AG04450 (cell line): ENCODE results near the gene TLCD3A. TPM values are rescaled to one million over a fixed set of nuclear protein-coding genes. Genes with fewer than 3 reads are reported as not detected.
"Not testable (repeated sequence)": the region's sequence is repeated elsewhere in the genome, so short reads cannot be mapped to it uniquely, and the experiment has no call there.

ENCODE experiments used
- CTCF ChIA-PET: fragments of 300-600, 350-600 bp; formaldehyde crosslinking; extraction: SDS; loops from one replicate; lab custom pipeline; 2022; ENCODE audit warnings: antibody characterized with exemption, inconsistent platforms; lab: Charles Lee
- POLR2A ChIA-PET: fragments of 350-600 bp; formaldehyde crosslinking; extraction: SDS; loops from one replicate; lab custom pipeline; 2021; ENCODE audit warnings: antibody characterized with exemption, inconsistent platforms; lab: Yijun Ruan, JAX
- DNase-seq: peaks from one replicate; pipeline ENCODE4 v3.0.0-alpha.2; 2011; ENCODE audit warnings: low read depth, low spot score
- H3K27ac ChIP-seq: one replicate; pipeline ENCODE4 v1.5.1; 2012; ENCODE audit warnings: low read depth, low read length, control low read depth
- H3K27me3 ChIP-seq: one replicate; pipeline ENCODE4 v1.6.0; 2012; ENCODE audit warnings: low read length; ENCODE audit not compliant: control insufficient read depth, insufficient read depth
- H3K4me3 ChIP-seq: 2 replicates; pipeline ENCODE4 v1.5.1; 2011; ENCODE audit warnings: mild to moderate bottlenecking, low read depth, low read length, control low read depth
- H3K9me3 ChIP-seq: 2 replicates; pipeline ENCODE4 v1.5.1; 2012; ENCODE audit warnings: low read length; ENCODE audit not compliant: control insufficient read depth, insufficient read depth
- CTCF ChIP-seq: IDR thresholded peaks from 2 replicates; pipeline ENCODE4 v1.5.1; 2011; ENCODE audit warnings: low read depth, low read length, control low read depth, inconsistent platforms
- polyA plus RNA-seq: library from polyadenylated mRNA; depleted of rRNA; stranded (reverse); fragments of >200 nt; gene quantifications from 2 replicates; pipeline ENCODE4 v1.2.3, GENCODE V29; 2011

The TLCD3A gene
- polyA plus RNA-seq, 1 experiment: 23.9 TPM

- ChIA-PET CTCF (interaction anchor here (0.7 to 1.2 kb wide), 2 partner anchors 230 to 305 kb away, joined by 3 read pairs; no protein-coding TSS in a partner anchor), POLR2A (interaction anchor here (0.6 kb wide), 1 partner anchor 116 kb away, joined by 3 read pairs; no protein-coding TSS in a partner anchor)
- DNase-seq: no peak
- H3K4me3 ChIP-seq: peak overlapping the region; percentile 71
- peaks cover 10% of the 10 kb centered on the region for H3K9me3 ChIP-seq
- peak overlapping the region; percentile 11 for H3K27ac ChIP-seq
- no peaks in the 10 kb centered on the region for H3K27me3 ChIP-seq
- no peak for TF ChIP-seq CTCF
These were observed 19.0 kb downstream of the TLCD3A start for GRCh38 chr17:751269-752001.

- peak within 1 kb of the TSS; percentile 39 for H3K27ac ChIP-seq
- DNase-seq: peak; percentile 65
- TF ChIP-seq CTCF: peak; percentile 91
- CTCF ChIA-PET: interaction anchor here (0.6 to 1.4 kb wide), 10 partner anchors 12 to 277 kb away, joined by 3 to 6 read pairs (median 4); partner anchors contain the start of genes GLOD4, MRM3 and NXN
- POLR2A ChIA-PET: interaction anchor here (0.6 to 1.1 kb wide), 4 partner anchors 30 to 340 kb away, joined by 3 to 4 read pairs (median 4); partner anchors contain the start of genes GLOD4, MRM3 and TIMM22
- H3K4me3 ChIP-seq: peak within 1 kb of the TSS; percentile 71
- peaks cover 9% of the 10 kb centered on the region for H3K9me3 ChIP-seq
- H3K27me3 ChIP-seq: no peaks in the 10 kb centered on the region
These were observed 19.7 kb downstream of the TLCD3A start, which contains the start of gene GEMIN4 for GRCh38 chr17:752002-752619. Gene GEMIN4, minus strand, starts transcription at chr17:752264. Its CDS starts 122 bp downstream, at chr17:752142.

GRCh38 chr17:752620-753219 lies 20.3 kb downstream of the TLCD3A start:
- CTCF ChIA-PET: interaction anchor here (0.6 to 1.4 kb wide), 9 partner anchors 11 to 276 kb away, joined by 3 to 6 read pairs (median 4); partner anchors contain the start of genes GLOD4, MRM3 and NXN
- peak; percentile 20 for DNase-seq
- no peak for TF ChIP-seq CTCF
- POLR2A ChIA-PET: interaction anchor here (0.6 to 1.1 kb wide), 4 partner anchors 29 to 340 kb away, joined by 3 to 4 read pairs (median 4); partner anchors contain the start of genes GLOD4, MRM3 and TIMM22
- peak overlapping the region; percentile 71 for H3K4me3 ChIP-seq
- H3K9me3 ChIP-seq: peaks cover 5% of the 10 kb centered on the region
- H3K27ac ChIP-seq: peak overlapping the region; percentile 39
- no peaks in the 10 kb centered on the region for H3K27me3 ChIP-seq

GRCh38 chr17:753418-753817 lies 21.0 kb downstream of the TLCD3A start:
- H3K4me3 ChIP-seq: no peak overlapping the region
- DNase-seq: no peak
- peaks cover 5% of the 10 kb centered on the region for H3K9me3 ChIP-seq
- ChIA-PET POLR2A (interaction anchor here (1.1 kb wide), 1 partner anchor 227 kb away, joined by 4 read pairs; no protein-coding TSS in a partner anchor), CTCF (interaction anchor here (1.1 to 1.4 kb wide), 3 partner anchors 10 to 275 kb away, joined by 5 to 6 read pairs (median 5); partner anchors contain the start of genes GLOD4 and MRM3)
- no peak for TF ChIP-seq CTCF
- no peak overlapping the region for H3K27ac ChIP-seq
- no peaks in the 10 kb centered on the region for H3K27me3 ChIP-seq

- POLR2A ChIA-PET, H3K9me3 ChIP-seq, H3K4me3 ChIP-seq, H3K27ac ChIP-seq, DNase-seq, H3K27me3 ChIP-seq: not testable (repeated sequence)
- CTCF ChIA-PET: interaction anchor here (1.0 to 1.6 kb wide), 2 partner anchors 226 to 301 kb away, joined by 3 to 6 read pairs; no protein-coding TSS in a partner anchor
These were observed 23.0 kb downstream of the TLCD3A start for GRCh38 chr17:755319-755961.

GRCh38 chr17:756010-756567 lies 23.7 kb downstream of the TLCD3A start:
- DNase-seq, CTCF ChIA-PET, POLR2A ChIA-PET, H3K9me3 ChIP-seq, H3K27ac ChIP-seq, H3K4me3 ChIP-seq, H3K27me3 ChIP-seq: not testable (repeated sequence)
